K562 (cell line): ENCODE results near the gene KSR2.

ENCODE experiments used
- ATF3 ChIP-seq, 2 experiments: fragments of 450-650 bp in 1 of 2; sonication (generic) in 1 of 2; formaldehyde crosslinking in 1 of 2; IDR thresholded peaks in 1 of 2; conservative IDR thresholded peaks in 1 of 2; 2 replicates each; pipeline versions ENCODE4 v1.6.1 to v1.8.1; 2016 to 2023; ENCODE audit warnings: mild to moderate bottlenecking in 2 of 2, moderate library complexity in 2 of 2, inconsistent platforms in 1 of 2, missing genetic modification reagents in 1 of 2
- CREB1 ChIP-seq, 2 experiments: sonication (generic) in 1 of 2; formaldehyde crosslinking in 1 of 2; IDR thresholded peaks; 2 replicates each; pipeline versions ENCODE4 v1.6.1 to v1.8.0; 2012 to 2022; ENCODE audit warnings: inconsistent platforms in 1 of 2, mild to moderate bottlenecking in 1 of 2, missing genetic modification reagents in 1 of 2, moderate library complexity in 1 of 2
- CTCF ChIP-seq, 3 experiments: IDR thresholded peaks in 2 of 3; conservative IDR thresholded peaks in 1 of 3; 2 replicates each; pipeline ENCODE4 v1.5.1; 2011 to 2012; ENCODE audit warnings: low read length in 3 of 3, mild to moderate bottlenecking in 3 of 3, control low read depth in 2 of 3, improper control_type of control experiment in 1 of 3, inconsistent platforms in 1 of 3, low read depth in 1 of 3, mixed read lengths in 1 of 3, moderate library complexity in 1 of 3; ENCODE audit not compliant: insufficient read depth in 2 of 3
- E4F1 ChIP-seq: fragments of 250-450 bp; sonication (Bioruptor Pico); IDR thresholded peaks from 2 replicates; pipeline ENCODE4 v1.5.0; 2021; ENCODE audit warnings: mild to moderate bottlenecking, borderline replicate concordance
- MCM7 ChIP-seq, 2 experiments: fragments of 450-650 bp; IDR thresholded peaks; 2 replicates each; pipeline ENCODE4 v1.6.1; 2016 to 2018
- MED1 ChIP-seq: sonication (generic); formaldehyde crosslinking; IDR thresholded peaks from 2 replicates; pipeline ENCODE4 v1.8.1; 2023; ENCODE audit warnings: missing genetic modification reagents, borderline replicate concordance
- NR2C2 ChIP-seq, 2 experiments: fragments of 200-800 bp in 1 of 2; sonication (Bioruptor generic) in 1 of 2; sonication (generic) in 1 of 2; formaldehyde crosslinking in 1 of 2; IDR thresholded peaks; 2 replicates each; pipeline versions ENCODE4 v1.6.1 to v1.8.0; 2016 to 2022; ENCODE audit warnings: mild to moderate bottlenecking in 1 of 2, missing compliant biosample characterization in 1 of 2, missing genetic modification characterization in 1 of 2, missing genetic modification reagents in 1 of 2
- RBFOX2 ChIP-seq: fragments of 200-400 bp; formaldehyde crosslinking; IDR thresholded peaks from 2 replicates; pipeline ENCODE4 v1.6.1; 2017; ENCODE audit warnings: low read depth, mild to moderate bottlenecking, low read length, moderate library complexity

- TF ChIP-seq ATF3 (IDR thresholded peaks at IDR 0.05) (no peak), ATF3 (CRISPR knock-in tag; conservative IDR thresholded peaks at IDR 0.05) (no peak), E4F1 (CRISPR knock-in tag) (no peak), MCM7 (IDR thresholded peaks at IDR 0.05) (no peak), RBFOX2 (no peak), CTCF (IDR thresholded peaks at IDR 0.05 in 2 of 3, conservative IDR thresholded peaks at IDR 0.05 in 1 of 3; ENCODE audit: insufficient read depth in 2 of 3, low read depth in 1 of 3, low read length in 3 of 3) (no peak), MED1 (CRISPR knock-in tag) (no peak), CREB1 (IDR thresholded peaks at IDR 0.05) (no peak), CREB1 (CRISPR knock-in tag; IDR thresholded peaks at IDR 0.05) (no peak), NR2C2 (CRISPR knock-in tag; IDR thresholded peaks at IDR 0.05) (no peak), NR2C2 (tag; IDR thresholded peaks at IDR 0.05) (no peak)
Measured at GRCh38 chr12:117629454-117629853, 339.3 kb downstream of the KSR2 start.
